Transverse colon (tissue), 4 donors: ENCODE results near the gene DTL. TPM values are rescaled to one million over a fixed set of nuclear protein-coding genes. Genes with fewer than 3 reads are reported as not detected.

Experiments
- DNase-seq: peaks from one replicate; pipeline ENCODE4 v3.0.0-alpha.2; 2019
- H3K27ac ChIP-seq, 4 donors: fragments of 200-600 bp; sonication (generic); 2 replicates each; pipeline ENCODE4 v1.5.1; 2016 to 2018; ENCODE audit warnings: inconsistent platforms in 4 of 4
- H3K27me3 ChIP-seq: fragments of 200-600 bp; sonication (generic); 2 replicates; pipeline ENCODE4 v1.5.1; 2017; ENCODE audit warnings: inconsistent platforms
- H3K36me3 ChIP-seq, 4 donors: fragments of 200-600 bp; sonication (generic); 2 replicates each; pipeline ENCODE4 v1.5.1; 2017 to 2019; ENCODE audit warnings: inconsistent platforms in 4 of 4
- H3K4me1 ChIP-seq, 4 donors: fragments of 200-600 bp; sonication (generic); 2 replicates each; pipeline ENCODE4 v1.5.1; 2017 to 2020; ENCODE audit warnings: inconsistent platforms in 4 of 4
- H3K4me3 ChIP-seq, 4 donors: fragments of 200-600 bp; sonication (generic); 1 replicate in 1 of 4; 2 replicates in 3 of 4; pipeline versions ENCODE4 v1.5.1 to v1.6.1; 2017 to 2019; ENCODE audit warnings: inconsistent platforms in 4 of 4
- H3K9me3 ChIP-seq, 2 donors: fragments of 200-600 bp; sonication (generic); 2 replicates each; pipeline ENCODE4 v1.5.1; 2017 to 2019; ENCODE audit warnings: inconsistent platforms in 2 of 2
- CTCF ChIP-seq, 5 experiments: fragments of 200-600 bp in 3 of 5; fragments of 450-650 bp in 2 of 5; sonication (generic) in 3 of 5; IDR thresholded peaks; 1 replicate in 2 of 5; 2 replicates in 3 of 5; pipeline ENCODE4 v1.5.1; 2016 to 2017; ENCODE audit warnings: antibody characterized with exemption in 5 of 5, inconsistent platforms in 3 of 5, mild to moderate bottlenecking in 2 of 5, moderate library complexity in 1 of 5
- EP300 ChIP-seq: sonication (generic); formaldehyde crosslinking; IDR thresholded peaks from one replicate; pipeline ENCODE4 v1.6.1; 2017; ENCODE audit warnings: antibody characterized with exemption, low read depth
- POLR2A ChIP-seq: fragments of 450-650 bp; IDR thresholded peaks from one replicate; pipeline ENCODE4 v1.6.1; 2016; ENCODE audit warnings: antibody characterized with exemption, mild to moderate bottlenecking, moderate library complexity
- POLR2AphosphoS5 ChIP-seq, 3 donors: sonication (generic); formaldehyde crosslinking; IDR thresholded peaks; one replicate each; pipeline ENCODE4 v1.6.1; 2016; ENCODE audit warnings: antibody characterized with exemption in 3 of 3
- WGBS, 2 donors: methylation state at CpG; one replicate each; pipeline ENCODE4 v1.1.5; 2018; ENCODE audit warnings: low coverage in 1 of 2; 5-methylcytosine and 5-hydroxymethylcytosine counted together
- in situ Hi-C, 4 donors: fragments of 200-750 bp; cut with MboI; loops; one replicate each; pipeline versions ENCODE4 v1.15.0 to v1.15.1; 2017; ENCODE audit warnings: low sequenced_read_pairs in 3 of 4, low pct_ligation_motif_present in 1 of 4, low pct_unique_long_range_greater_than_20kb in 1 of 4
- intact Hi-C: fragments of 100-400 bp; cut with DNase I; formaldehyde crosslinking; loops from one replicate; pipeline ENCODE4 v1.15.1; 2023; ENCODE audit warnings: low total_unique reads
- total RNA-seq, 4 donors: library from RNA; depleted of rRNA; stranded (reverse); fragments of >200 nt; gene quantifications; one replicate each; pipeline ENCODE4 v1.1.0, GENCODE V29; 2016

The DTL gene
- total RNA-seq, 4 donors from 2014 or later: 0.16 to 5.0 (median 3.3) TPM; not detected in 1

- intact Hi-C loops (no loop called here), in situ Hi-C loops (no loop called here)
- Histone ChIP-seq H3K27me3 (no peaks in the 10 kb centered on the region), H3K27ac (no peak overlapping the region), H3K36me3 (no peaks in the 10 kb centered on the region), H3K4me3 (no peak overlapping the region), H3K4me1 (peaks cover 3 to 11% (median 6%) of the 10 kb centered on the region in 4 donors), H3K9me3 (no peaks in the 10 kb centered on the region)
- 66 to 67% methylated on average over 1 to 2 of the region's 2 CpGs for WGBS, 2 donors
- DNase-seq: no peak
- TF ChIP-seq CTCF (IDR thresholded peaks at IDR 0.05) (no peak), POLR2AphosphoS5 (IDR thresholded peaks at IDR 0.05) (no peak), EP300 (no peak), POLR2A (no peak)
Measured at GRCh38 chr1:212039622-212040021, 4.1 kb downstream of the DTL start.

GRCh38 chr1:212040629-212041412 lies 5.3 kb downstream of the DTL start:
- no peak overlapping the region for H3K27ac ChIP-seq
- in situ Hi-C loops: no loop called here
- intact Hi-C loops: no loop called here
- no peaks in the 10 kb centered on the region for H3K36me3 ChIP-seq
- no peak for DNase-seq
- H3K9me3 ChIP-seq: no peaks in the 10 kb centered on the region
- no peak for TF ChIP-seq POLR2A
- TF ChIP-seq EP300: no peak
- TF ChIP-seq CTCF (IDR thresholded peaks at IDR 0.05): no peak
- no peak for TF ChIP-seq POLR2AphosphoS5 (IDR thresholded peaks at IDR 0.05)
- no peaks in the 10 kb centered on the region for H3K27me3 ChIP-seq
- H3K4me3 ChIP-seq: no peak overlapping the region
- WGBS, 2 donors: 63% methylated on average over 5 of the region's 5 CpGs
- peaks cover 2 to 11% (median 5%) of the 10 kb centered on the region in 4 donors for H3K4me1 ChIP-seq

DNA sequence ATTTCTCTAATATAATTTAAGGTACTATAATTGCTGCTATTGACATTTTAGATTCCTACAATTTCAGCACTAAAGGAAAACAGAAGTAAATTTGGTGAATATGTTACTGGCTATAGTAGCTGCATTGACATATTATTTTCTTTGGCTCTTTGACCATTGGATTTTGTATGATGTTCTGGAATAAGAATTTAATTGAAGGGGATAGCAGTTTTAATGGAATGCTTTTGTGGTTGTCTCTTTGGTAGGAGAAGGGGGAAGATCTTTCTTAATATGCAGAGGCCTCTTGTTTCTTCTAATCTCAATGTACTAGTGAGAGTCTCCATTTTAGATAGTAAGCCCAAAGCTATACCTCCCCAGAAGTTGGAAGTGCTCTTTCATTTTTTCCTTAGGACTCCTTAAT lies 6.9 kb downstream of the DTL start:
- no peaks in the 10 kb centered on the region for H3K4me1 ChIP-seq
- TF ChIP-seq CTCF (IDR thresholded peaks at IDR 0.05): no peak
- TF ChIP-seq POLR2AphosphoS5 (IDR thresholded peaks at IDR 0.05): no peak
- TF ChIP-seq EP300: no peak
- TF ChIP-seq POLR2A: no peak
- no peaks in the 10 kb centered on the region for H3K36me3 ChIP-seq
- in situ Hi-C loops (no loop called here), intact Hi-C loops (no loop called here)
- no peaks in the 10 kb centered on the region for H3K27me3 ChIP-seq
- H3K4me3 ChIP-seq: no peak overlapping the region
- DNase-seq: no peak
- H3K9me3 ChIP-seq: no peaks in the 10 kb centered on the region
- H3K27ac ChIP-seq: no peak overlapping the region

- in situ Hi-C loops: no loop called here
- 97 to 100% methylated on average over 1 of the region's 1 CpG for WGBS, 2 donors
- TF ChIP-seq POLR2A (no peak), POLR2AphosphoS5 (IDR thresholded peaks at IDR 0.05) (no peak), EP300 (no peak), CTCF (IDR thresholded peaks at IDR 0.05) (no peak)
Measured at GRCh38 chr1:212044851-212045250, 9.3 kb downstream of the DTL start.

More at GRCh38 chr1:212044851-212045250, 9.3 kb downstream of the DTL start:
- no peaks in the 10 kb centered on the region for H3K27me3 ChIP-seq
- intact Hi-C loops: no loop called here
- no peaks in the 10 kb centered on the region for H3K36me3 ChIP-seq
- H3K27ac ChIP-seq: no peak overlapping the region
- no peak for DNase-seq
- H3K9me3 ChIP-seq: no peaks in the 10 kb centered on the region
- H3K4me3 ChIP-seq: no peak overlapping the region
- H3K4me1 ChIP-seq: no peaks in the 10 kb centered on the region
